GM23338 (cell line): ENCODE results near the gene ARAP1. TPM values are rescaled to one million over a fixed set of nuclear protein-coding genes. Genes with fewer than 3 reads are reported as not detected.

ENCODE experiments used
- ATAC-seq: fragments of 200-7000 bp; cut with Tn5 transposase; 3 replicates; pipeline ENCODE4 v1.9.1; 2020
- DNase-seq: peaks from one replicate; pipeline ENCODE4 v3.0.0-alpha.2; 2015; ENCODE audit warnings: low spot score
- H2AFZ ChIP-seq: fragments of 200-600 bp; sonication (generic); 2 replicates; pipeline ENCODE4 v1.8.0; 2016; ENCODE audit warnings: antibody characterized with exemption, mild to moderate bottlenecking, moderate library complexity
- H3F3A ChIP-seq: fragments of 200-600 bp; sonication (generic); replicated peaks from 2 replicates; pipeline ENCODE4 v1.8.0; 2017; ENCODE audit warnings: antibody characterized with exemption, mixed run types, low read depth
- H3K27ac ChIP-seq: fragments of 200-600 bp; sonication (generic); 2 replicates; pipeline ENCODE4 v1.6.1; 2016; ENCODE audit warnings: low read depth
- H3K27me3 ChIP-seq: fragments of 200-600 bp; sonication (generic); 2 replicates; pipeline ENCODE4 v1.8.0; 2016; ENCODE audit warnings: mild to moderate bottlenecking, mixed run types, moderate library complexity; ENCODE audit not compliant: insufficient read depth
- H3K36me3 ChIP-seq: fragments of 200-600 bp; sonication (generic); 2 replicates; pipeline ENCODE4 v1.8.0; 2016; ENCODE audit warnings: mild to moderate bottlenecking; ENCODE audit not compliant: insufficient read depth
- H3K4me1 ChIP-seq: fragments of 200-600 bp; sonication (generic); 2 replicates; pipeline ENCODE4 v1.8.0; 2016; ENCODE audit warnings: mild to moderate bottlenecking, moderate library complexity; ENCODE audit not compliant: insufficient read depth
- H3K4me2 ChIP-seq: fragments of 200-600 bp; sonication (generic); 2 replicates; pipeline ENCODE4 v1.7.1; 2017; ENCODE audit warnings: mixed run types
- H3K4me3 ChIP-seq: fragments of 200-600 bp; sonication (generic); 2 replicates; pipeline ENCODE4 v1.6.1; 2016; ENCODE audit warnings: mixed run types
- H3K79me2 ChIP-seq: fragments of 200-600 bp; sonication (generic); replicated peaks from 2 replicates; pipeline ENCODE4 v1.8.0; 2017; ENCODE audit warnings: mild to moderate bottlenecking; ENCODE audit not compliant: insufficient read depth
- H3K9me2 ChIP-seq: fragments of 200-600 bp; sonication (generic); 2 replicates; pipeline ENCODE4 v1.8.0; 2017; ENCODE audit not compliant: insufficient read depth
- H4K20me1 ChIP-seq: fragments of 200-600 bp; sonication (generic); replicated peaks from 2 replicates; pipeline ENCODE4 v1.8.0; 2017; ENCODE audit warnings: mild to moderate bottlenecking; ENCODE audit not compliant: insufficient read depth
- H3K27ac Mint-ChIP-seq: 2 replicates; pipeline ENCODE4 v1.8.0; 2020; ENCODE audit warnings: inconsistent platforms, mild to moderate bottlenecking, moderate library complexity, mixed read lengths
- H3K27me3 Mint-ChIP-seq: 3 replicates; pipeline ENCODE4 v1.8.0; 2022; ENCODE audit warnings: low read depth, mild to moderate bottlenecking, moderate library complexity, mixed read lengths, inconsistent platforms; ENCODE audit not compliant: insufficient read depth, poor library complexity
- H3K36me3 Mint-ChIP-seq: 3 replicates; pipeline ENCODE4 v1.8.0; 2021; ENCODE audit warnings: low read depth, mild to moderate bottlenecking, inconsistent platforms, moderate library complexity, mixed read lengths
- H3K4me1 Mint-ChIP-seq: 3 replicates; pipeline ENCODE4 v1.8.0; 2020; ENCODE audit warnings: mild to moderate bottlenecking, inconsistent platforms, mixed read lengths
- H3K4me3 Mint-ChIP-seq: 3 replicates; pipeline ENCODE4 v1.8.0; 2021; ENCODE audit warnings: moderate library complexity, mild to moderate bottlenecking, inconsistent platforms, mixed read lengths
- H3K9me3 Mint-ChIP-seq: 3 replicates; pipeline ENCODE4 v1.8.0; 2020; ENCODE audit warnings: moderate library complexity, mild to moderate bottlenecking, inconsistent platforms, mixed read lengths
- CREB1 ChIP-seq: fragments of 250-450 bp; sonication (Bioruptor Pico); IDR thresholded peaks from 2 replicates; pipeline ENCODE4 v1.5.0; 2020; ENCODE audit warnings: low read depth, mild to moderate bottlenecking, moderate library complexity
- CTCF ChIP-seq, 2 experiments: fragments of 200-600 bp in 1 of 2; sonication (generic) in 1 of 2; conservative IDR thresholded peaks; 2 replicates each; pipeline versions ENCODE4 v1.5.1 to v1.6.1; 2016 to 2017; ENCODE audit warnings: antibody characterized with exemption in 2 of 2, low read depth in 2 of 2, mild to moderate bottlenecking in 2 of 2, moderate library complexity in 1 of 2
- ETS1 ChIP-seq: IDR thresholded peaks from 2 replicates; pipeline ENCODE4 v1.6.1; 2016; ENCODE audit warnings: antibody characterized with exemption
- EZH2 ChIP-seq: fragments of 200-600 bp; sonication (generic); IDR thresholded peaks from one replicate; pipeline ENCODE4 v1.8.0; 2017; ENCODE audit warnings: antibody characterized with exemption, mild to moderate bottlenecking, low read depth; ENCODE audit not compliant: unreplicated experiment
- EZH2phosphoT487 ChIP-seq: fragments of 200-600 bp; sonication (generic); IDR thresholded peaks from one replicate; pipeline ENCODE4 v1.8.1; 2018; ENCODE audit warnings: antibody characterized with exemption; ENCODE audit not compliant: unreplicated experiment
- JUNB ChIP-seq: IDR thresholded peaks from one replicate; pipeline ENCODE4 v1.6.1; 2016; ENCODE audit warnings: antibody characterized with exemption; ENCODE audit not compliant: unreplicated experiment
- NANOG ChIP-seq: IDR thresholded peaks from 2 replicates; pipeline ENCODE4 v1.6.1; 2016; ENCODE audit warnings: antibody characterized with exemption, borderline replicate concordance
- POLR2AphosphoS5 ChIP-seq: IDR thresholded peaks from 2 replicates; pipeline ENCODE4 v1.6.1; 2016; ENCODE audit warnings: antibody characterized with exemption, low read depth
- REST ChIP-seq: IDR thresholded peaks from one replicate; pipeline ENCODE4 v1.6.1; 2018; ENCODE audit warnings: antibody characterized with exemption; ENCODE audit not compliant: unreplicated experiment
- STAT1 ChIP-seq: IDR thresholded peaks from one replicate; pipeline ENCODE4 v1.6.1; 2016; ENCODE audit warnings: antibody characterized with exemption; ENCODE audit not compliant: unreplicated experiment
- ZNF114 ChIP-seq: fragments of 250-450 bp; sonication (Bioruptor Pico); IDR thresholded peaks from 2 replicates; pipeline ENCODE4 v1.5.0; 2020; ENCODE audit warnings: mild to moderate bottlenecking, moderate library complexity
- ZNF331 ChIP-seq: fragments of 250-450 bp; sonication (Bioruptor Pico); IDR thresholded peaks from 2 replicates; pipeline ENCODE4 v1.5.0; 2020; ENCODE audit warnings: low read depth, mild to moderate bottlenecking, moderate library complexity
- ZNF462 ChIP-seq: fragments of 250-450 bp; sonication (Bioruptor Pico); IDR thresholded peaks from 2 replicates; pipeline ENCODE4 v1.5.0; 2020; ENCODE audit warnings: mild to moderate bottlenecking, moderate library complexity
- polyA plus RNA-seq: library from polyadenylated mRNA; unstranded; fragments of >200 nt; fragmentation: Nextera tagmentation; extraction: Ambion mirVana; gene quantifications from 2 replicates; pipeline ENCODE4 v1.2.1, GENCODE V29; 2016
- total RNA-seq: library from RNA; depleted of rRNA; stranded (reverse); fragments of >200 nt; shearing (Covaris generic); gene quantifications from 2 replicates; pipeline ENCODE4 v1.2.3, GENCODE V29; 2014

ARAP1 gene
- total and polyA plus RNA-seq, 2 experiments from 2014 or later, result 24.5 to 116 TPM

GRCh38 chr11:72642884-72643522 is 109.2 kb downstream of the ARAP1 start:
- H2AFZ ChIP-seq, result peak overlapping the region; percentile 78
- H3K9me3 Mint-ChIP-seq, result no peaks in the 10 kb centered on the region
- peak; percentile 86 for ATAC-seq

More at GRCh38 chr11:72642884-72643522, 109.2 kb downstream of the ARAP1 start:
- peaks cover 12% of the 10 kb centered on the region for H3K27me3 Mint-ChIP-seq
- Histone ChIP-seq H3K9me2 (no peaks in the 10 kb centered on the region), H3K27me3 (peaks cover 44% of the 10 kb centered on the region), H4K20me1 (no peaks in the 10 kb centered on the region; the same call in 1 of the 2 replicates), H3K4me1 (no peaks in the 10 kb centered on the region; the same call in 1 of the 2 replicates), H3K27ac (no peak overlapping the region), H3K36me3 (no peaks in the 10 kb centered on the region), H3K79me2 (no peaks in the 10 kb centered on the region), H3K4me2 (peak overlapping the region; percentile 82), H3K4me3 (peak overlapping the region; percentile 66), H3F3A (no peaks in the 10 kb centered on the region)
- TF ChIP-seq EZH2 (no peak), REST (no peak), ZNF331 (no peak), ZNF114 (CRISPR knock-in tag) (no peak), ZNF462 (CRISPR knock-in tag) (no peak), CREB1 (CRISPR knock-in tag) (peak; percentile 15; the same call in 1 of the 2 replicates), POLR2AphosphoS5 (no peak), ETS1 (no peak; the same call in 1 of the 2 replicates), CTCF (conservative IDR thresholded peaks at IDR 0.05; ENCODE audit: low read depth in 2 of 2) (peak; percentile 68 to 89), STAT1 (no peak), NANOG (no peak), EZH2phosphoT487 (no peak), JUNB (no peak)
- H3K36me3 Mint-ChIP-seq, result no peaks in the 10 kb centered on the region
- H3K4me3 Mint-ChIP-seq, result peak overlapping the region; percentile 62
- no peak overlapping the region for H3K27ac Mint-ChIP-seq
- DNase-seq, result peak; percentile 72
- no peaks in the 10 kb centered on the region; the same call in 2 of the 3 replicates for H3K4me1 Mint-ChIP-seq
